GF-D8 (cell line): ENCODE data around the gene TMEM266.

Source experiments
- DNase-seq: peaks from one replicate; lab custom pipeline; 2025; lab: John Stamatoyannopoulos, UW

TMEM266 gene

DNA sequence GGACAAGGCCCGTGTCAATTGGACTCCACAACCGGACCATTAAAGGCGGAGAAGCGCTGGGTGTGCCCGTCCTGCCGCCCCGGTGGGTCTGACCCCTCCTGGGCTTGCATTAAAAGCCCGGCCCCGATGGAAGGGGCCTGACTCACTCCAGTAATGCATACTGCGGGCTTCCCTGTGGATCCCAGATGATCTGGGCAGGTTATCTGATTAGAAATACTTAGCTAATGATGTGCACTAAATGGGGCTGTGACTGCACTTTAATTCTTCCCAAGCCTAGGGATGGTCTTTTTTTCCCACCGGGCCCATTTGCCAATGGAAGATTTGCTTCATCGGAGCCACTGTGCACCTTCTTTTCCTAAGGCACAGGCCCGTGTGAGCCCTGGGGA is 124.9 kb downstream of the TMEM266 start:
- DNase-seq = no peak

- DNase-seq = no peak
Observed at GRCh38 chr15:76185716-76186115, 125.9 kb downstream of the TMEM266 start.

DNA sequence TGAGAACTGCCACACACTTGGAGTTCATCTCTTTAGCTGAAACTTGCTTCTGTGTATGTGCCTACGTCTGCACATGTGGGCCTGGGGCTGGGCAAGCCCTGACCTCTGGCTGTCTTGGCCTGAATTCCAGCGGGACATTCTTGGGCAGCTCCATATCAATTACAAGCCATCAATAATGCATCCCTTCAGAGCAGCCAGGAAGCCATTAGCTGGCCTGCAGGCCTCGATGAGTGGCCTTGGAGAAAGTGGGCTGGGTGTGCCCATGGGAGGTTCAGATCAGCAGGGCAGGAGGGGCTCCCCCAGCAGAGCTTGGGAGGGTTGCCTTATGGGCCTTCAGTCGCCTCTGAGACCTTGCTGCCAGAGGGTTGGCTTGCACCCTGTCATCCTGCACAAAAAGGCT is 127.4 kb downstream of the TMEM266 start:
- DNase-seq = no peak

- DNase-seq = no peak
Observed at GRCh38 chr15:76189106-76189505, 129.3 kb downstream of the TMEM266 start.

DNA sequence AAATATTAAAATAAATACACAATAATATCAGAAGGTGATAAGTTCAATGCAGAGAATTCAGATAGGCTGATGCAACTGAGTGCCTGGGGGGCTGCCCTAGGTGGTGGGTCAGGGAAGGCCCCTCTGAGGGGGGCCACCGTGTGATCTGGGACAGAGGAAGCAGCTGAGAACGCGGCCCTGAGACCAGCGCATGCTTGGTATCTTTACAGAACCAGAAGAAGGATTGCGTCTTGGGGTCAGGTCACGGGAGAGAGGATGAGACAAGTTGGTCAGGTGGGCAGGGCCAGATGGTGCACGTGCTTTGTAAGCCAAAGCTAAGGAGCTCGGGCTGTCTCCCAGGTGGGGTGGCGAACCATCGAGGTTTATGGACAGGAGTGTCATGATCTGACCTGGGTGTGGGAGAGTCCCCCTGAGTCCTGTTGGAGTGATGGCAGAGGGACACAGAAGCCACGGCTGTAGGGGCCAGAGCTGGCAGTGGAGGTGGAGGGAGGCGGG is 130.3 kb downstream of the TMEM266 start:
- DNase-seq = no peak

DNA sequence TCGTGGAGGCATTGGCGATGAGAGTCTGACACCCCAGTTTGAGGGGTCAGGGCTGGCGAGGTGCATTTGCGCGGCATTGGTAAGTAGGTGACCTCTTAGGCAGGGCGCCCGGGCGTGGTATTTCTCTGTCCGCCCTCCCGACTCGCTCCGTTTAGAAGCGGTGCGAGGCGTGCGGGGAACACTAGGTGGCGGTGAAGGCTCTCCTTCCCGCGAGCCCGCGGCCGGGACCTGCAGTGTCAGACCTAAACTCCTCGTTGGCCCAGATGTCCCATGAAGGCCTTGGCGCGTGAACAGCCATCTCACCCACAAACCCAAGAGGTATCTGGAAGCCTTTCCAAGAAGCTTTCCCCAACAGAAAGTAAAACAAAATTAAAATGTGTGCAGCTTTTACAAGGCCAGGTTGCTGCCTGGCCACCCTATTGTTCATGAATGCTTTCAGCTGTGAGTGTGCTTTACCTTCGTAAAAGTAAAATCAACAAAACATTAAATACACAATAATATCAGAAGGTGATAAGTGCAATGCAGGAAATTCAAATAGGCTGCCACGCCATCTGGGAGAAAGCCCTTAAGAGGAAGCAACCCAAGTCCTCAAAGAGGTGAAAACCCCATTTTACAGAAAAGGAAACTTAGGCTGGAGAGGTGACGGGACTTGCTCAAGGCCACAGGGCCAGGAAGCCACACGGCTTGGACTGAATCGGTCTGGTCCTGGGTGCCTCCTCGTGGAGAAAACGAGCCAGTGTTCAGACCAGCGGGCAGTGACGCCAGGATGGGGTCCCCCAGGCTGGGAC is 131.2 kb downstream of the TMEM266 start:
- peak; percentile 21 for DNase-seq

DNA sequence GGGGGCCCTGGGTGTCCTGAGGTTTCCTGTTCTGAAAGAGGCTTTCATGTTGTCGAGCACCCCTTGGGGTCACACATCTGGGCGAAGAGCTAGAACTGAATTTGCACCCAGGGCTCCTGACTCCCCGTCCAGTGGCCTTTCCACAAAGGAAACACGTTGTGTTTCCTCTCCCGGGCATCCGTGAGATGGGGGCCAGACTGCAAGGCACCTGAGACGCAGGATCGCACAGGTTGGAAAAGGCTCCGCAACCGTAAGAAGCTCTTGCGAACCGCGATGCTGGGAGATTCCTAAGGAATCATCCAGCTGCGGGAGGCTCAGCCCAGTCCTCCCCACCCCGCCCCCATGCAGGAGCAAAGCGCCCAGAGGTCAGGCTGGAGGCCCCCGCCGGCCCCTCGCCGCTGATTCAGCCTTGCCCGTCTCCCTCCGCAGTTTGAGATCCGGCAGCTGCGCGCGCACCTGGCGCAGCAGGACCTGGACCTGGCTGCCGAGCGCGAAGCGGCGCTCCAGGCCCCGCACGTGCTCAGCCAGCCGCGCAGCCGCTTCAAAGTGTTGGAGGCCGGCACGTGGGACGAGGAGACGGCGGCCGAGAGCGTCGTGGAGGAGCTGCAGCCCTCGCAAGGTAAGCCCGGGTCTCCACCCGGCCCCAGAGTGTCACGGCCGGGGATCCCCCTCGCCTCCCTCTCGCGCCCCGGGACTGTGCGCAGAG is 131.9 kb downstream of the TMEM266 start:
- DNase-seq = no peak

DNA sequence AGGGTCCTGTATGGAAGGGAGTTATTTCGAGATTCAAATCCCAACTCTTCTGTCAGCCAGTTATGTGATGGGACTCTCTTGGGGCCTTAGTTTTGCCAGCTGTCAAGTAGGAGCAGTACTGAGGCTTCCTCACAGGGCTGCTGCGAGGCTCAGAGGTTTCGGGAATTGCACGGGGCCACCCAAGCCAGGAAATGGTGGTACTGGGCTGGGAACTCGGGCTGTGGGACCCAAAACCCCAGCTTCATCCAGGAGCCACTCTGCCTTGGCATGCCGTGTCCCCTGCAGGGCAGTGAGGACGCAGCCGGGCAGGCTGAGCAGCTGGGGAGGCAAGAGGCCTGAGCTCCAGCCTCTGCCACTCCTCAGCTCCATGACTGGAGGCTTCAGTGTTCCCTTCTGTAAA is 132.9 kb downstream of the TMEM266 start:
- no peak for DNase-seq

- DNase-seq = no peak
Observed at GRCh38 chr15:76193934-76194333, 134.1 kb downstream of the TMEM266 start.

GRCh38 chr15:76195506-76196268 is 135.9 kb downstream of the TMEM266 start:
- DNase-seq = no peak

GRCh38 chr15:76196269-76197231 is 136.8 kb downstream of the TMEM266 start:
- DNase-seq = no peak

DNA sequence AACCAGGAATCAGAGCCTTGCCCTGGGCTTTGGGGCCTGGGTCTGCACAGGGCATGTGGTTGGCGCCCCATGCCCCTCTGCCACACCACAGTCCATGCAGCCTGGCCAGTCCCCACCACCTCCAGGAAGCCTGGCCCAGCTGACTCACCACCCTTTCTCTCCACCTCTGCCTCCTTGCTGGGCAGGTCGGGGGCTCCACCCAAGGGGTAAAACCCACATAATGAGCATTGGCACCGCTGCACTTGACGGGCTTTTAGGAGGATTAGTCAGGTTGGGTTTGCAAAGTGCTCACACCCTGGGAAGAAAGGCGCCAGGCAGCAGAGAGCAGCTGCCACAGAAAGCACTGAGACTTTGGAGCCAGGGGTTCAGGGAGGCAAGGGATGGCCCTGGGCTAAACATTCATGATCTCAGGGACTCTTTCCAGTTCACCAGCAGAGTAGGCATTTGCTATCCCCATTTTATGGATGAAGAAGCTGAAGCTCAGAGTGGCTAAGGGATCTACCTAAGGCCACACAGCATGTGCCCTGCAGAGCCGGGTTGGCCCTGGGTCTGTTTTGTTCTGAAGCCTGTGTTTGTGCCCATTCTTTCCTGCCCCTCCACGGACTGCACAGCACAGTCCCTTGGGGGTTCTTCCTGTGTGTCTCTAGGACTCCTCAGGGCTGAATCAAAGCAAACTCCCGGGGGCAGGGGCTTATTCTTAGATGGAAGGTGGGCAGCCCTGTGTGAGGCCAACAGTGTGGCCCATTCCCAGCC is 138.1 kb downstream of the TMEM266 start:
- DNase-seq = no peak

- no peak for DNase-seq
Observed at GRCh38 chr15:76198456-76199105, 138.8 kb downstream of the TMEM266 start.

DNA sequence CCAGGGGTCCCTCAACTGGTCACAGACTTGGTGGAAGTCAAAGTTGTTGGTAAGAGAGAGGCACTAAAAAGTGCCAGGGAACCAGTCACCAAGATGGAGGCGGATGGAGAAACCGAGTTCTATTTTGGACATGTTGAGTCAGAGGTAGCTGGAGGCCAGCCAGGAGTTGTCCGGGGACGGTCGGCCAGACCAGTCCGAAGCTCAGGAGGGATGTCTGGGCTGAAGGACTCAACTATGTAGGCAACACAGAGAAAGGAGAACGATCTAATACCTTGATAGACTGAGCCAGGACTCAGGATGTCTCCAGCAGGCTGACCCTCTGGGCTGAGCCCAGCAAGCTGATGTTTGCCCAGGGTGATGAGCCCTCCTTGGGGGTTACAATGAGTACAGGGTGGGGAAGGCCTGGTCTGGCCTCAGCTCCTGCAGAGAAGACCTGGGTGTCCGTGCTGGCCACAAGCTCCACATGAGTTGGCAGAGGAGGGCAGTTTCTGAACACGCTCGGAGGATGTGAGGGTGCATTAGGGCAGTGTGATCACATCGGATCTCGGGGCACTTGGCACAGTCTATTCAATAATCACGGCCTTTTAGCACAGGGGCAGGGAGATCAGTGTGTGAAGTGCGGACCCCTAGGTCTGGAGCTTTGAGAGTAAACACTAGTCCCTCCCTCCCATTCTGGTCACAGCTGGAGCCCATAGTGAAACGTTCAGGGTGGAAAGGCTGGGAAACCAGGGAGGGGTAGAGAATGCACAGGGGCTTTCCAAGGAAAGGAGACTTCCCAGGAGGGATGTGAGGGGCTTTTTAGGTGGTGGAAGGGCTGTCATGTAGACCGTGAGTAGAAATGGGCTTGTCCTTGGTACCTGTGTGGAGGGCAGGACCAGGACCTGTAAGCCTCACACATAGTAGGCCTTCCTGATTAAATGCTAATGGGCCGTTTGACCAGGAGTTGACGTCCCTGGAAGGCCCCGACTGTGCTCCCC is 139.6 kb downstream of the TMEM266 start:
- no peak for DNase-seq

- DNase-seq = no peak
Observed at GRCh38 chr15:76200083-76200465, 140.3 kb downstream of the TMEM266 start.

- no peak for DNase-seq
Observed at GRCh38 chr15:76200641-76201105, 140.9 kb downstream of the TMEM266 start.

DNA sequence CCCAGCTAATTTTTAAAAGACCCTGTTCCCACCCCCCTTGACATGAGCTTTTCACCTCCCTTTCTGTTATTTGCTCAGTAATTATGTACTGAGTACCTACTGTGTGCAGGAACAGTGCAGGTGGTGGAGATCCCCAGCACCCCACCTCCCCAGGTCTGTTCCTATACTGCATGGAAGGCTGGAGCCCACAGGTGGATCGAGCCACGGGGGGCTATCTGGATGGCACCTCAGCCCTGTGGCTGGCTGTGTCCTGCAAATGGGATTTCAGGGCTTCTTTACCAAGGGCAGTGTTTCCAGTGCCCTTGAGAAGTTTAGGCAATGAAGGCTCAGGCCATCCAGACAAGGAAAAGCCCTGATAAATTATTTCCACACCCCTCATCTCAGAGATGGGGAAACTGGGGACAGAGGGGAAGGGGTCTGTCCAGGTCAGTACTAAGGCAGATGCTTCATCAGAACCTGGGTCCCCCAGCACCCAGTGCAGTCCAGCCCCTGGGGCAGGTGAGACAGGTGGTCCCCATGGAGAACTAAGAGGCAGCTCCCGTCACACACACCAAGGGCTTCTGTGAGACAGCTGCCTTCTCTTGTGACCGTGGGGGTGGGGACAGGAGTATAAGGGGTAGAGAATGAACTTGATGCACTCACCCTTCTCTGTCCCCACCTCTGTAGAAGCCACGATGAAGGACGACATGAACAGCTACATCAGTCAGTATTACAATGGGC is 141.9 kb downstream of the TMEM266 start:
- no peak for DNase-seq
